Ovary (tissue), 3 donors: ENCODE measurements around the gene IFFO2.

Experiments used
- CTCF ChIP-seq, 3 donors: fragments of 450-650 bp in 2 of 3; fragments of 200-600 bp in 1 of 3; IDR thresholded peaks; one replicate each; pipeline versions ENCODE4 v1.5.1 to v1.8.0; 2016 to 2022; ENCODE audit warnings: antibody characterized with exemption in 3 of 3, mild to moderate bottlenecking in 1 of 3
- POLR2A ChIP-seq: fragments of 450-650 bp; IDR thresholded peaks from one replicate; pipeline ENCODE4 v1.6.1; 2017; ENCODE audit warnings: antibody characterized with exemption, mild to moderate bottlenecking, moderate library complexity
- donor health status: DM: no; HTN: no; CAD: no.

- TF ChIP-seq CTCF (IDR thresholded peaks at IDR 0.05), result no peak
- TF ChIP-seq POLR2A, result no peak
Measured at GRCh38 chr1:18974606-18975005, 18.1 kb upstream of the IFFO2 start.
